Measurements from ENCODE around the gene PAGE4.
A peak's percentile ranks its signal among the peaks of the same experiment; 100 is the strongest.

PAGE4 gene

DNA sequence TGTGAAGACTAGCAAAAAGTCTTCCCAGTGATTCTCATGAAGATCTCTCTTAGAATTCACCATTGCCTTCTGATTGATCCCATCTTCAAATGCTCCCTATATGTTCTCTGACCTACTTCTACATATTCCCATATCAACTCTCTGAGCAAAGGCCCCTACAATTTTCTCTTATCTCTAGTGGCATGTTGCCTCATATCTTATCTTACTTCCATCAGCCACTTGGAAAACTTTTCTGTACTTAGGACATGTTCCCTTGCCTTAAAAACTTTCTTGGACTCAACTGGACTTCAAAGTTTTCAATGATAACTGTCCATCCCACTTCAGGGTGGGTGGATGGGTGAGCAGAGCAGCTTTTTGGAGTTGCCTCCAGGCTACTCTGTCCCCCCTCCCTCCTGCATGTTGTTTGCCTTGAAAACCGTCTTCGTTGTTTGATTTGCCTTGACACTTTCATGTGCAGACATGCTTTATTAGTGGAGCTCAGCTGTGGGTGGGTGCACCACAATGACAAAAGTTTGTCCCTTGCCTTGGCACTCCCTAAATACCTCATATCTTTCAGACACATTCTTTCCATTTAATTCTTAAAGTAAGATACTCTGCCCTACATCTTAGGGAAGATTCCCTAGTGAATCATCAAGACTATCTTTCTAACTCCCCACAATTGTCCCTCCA is 31.9 kb downstream of the PAGE4 start:
- no peak overlapping the region for H3K4me3 ChIP-seq (ENCODE audit: insufficient read depth, low read depth, low read length)
- H3K4me1 ChIP-seq (ENCODE audit: control insufficient read depth, insufficient read depth, low read length): no peaks in the 10 kb centered on the region
- no peak overlapping the region for H3K27ac ChIP-seq (ENCODE audit: insufficient read depth, low read depth, low read length, poor library complexity, severe bottlenecking)
- 85 to 91% methylated on average over 2 of the region's 2 CpGs for WGBS, 2 experiments
- H3K27me3 ChIP-seq (ENCODE audit: control insufficient read depth, insufficient read depth, low read length, poor library complexity, severe bottlenecking): no peaks in the 10 kb centered on the region
- H3K9me3 ChIP-seq (ENCODE audit: control insufficient read depth, low read length): no peaks in the 10 kb centered on the region
- no peaks in the 10 kb centered on the region for H3K36me3 ChIP-seq (ENCODE audit: control insufficient read depth, insufficient read depth, low read length)

DNA sequence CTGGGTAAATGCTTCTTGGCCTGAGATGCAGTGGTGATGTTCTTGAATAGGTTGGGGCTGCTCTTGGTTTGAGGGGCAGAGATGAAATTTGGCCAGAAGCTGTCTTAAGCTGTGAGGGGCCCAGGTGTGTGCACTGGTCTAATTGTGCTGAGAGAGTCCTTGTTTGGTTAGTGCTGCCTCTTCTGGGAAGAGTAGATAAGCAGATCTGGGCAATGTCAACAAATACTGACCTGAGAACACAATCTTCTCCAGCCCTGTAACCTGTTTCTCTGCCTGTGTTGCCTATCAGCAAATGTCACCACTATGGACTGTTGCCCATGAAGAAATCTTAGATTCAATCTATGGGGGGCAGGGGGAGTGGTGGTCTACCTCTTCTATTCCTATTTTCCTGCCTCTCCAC is 33.0 kb downstream of the PAGE4 start:
- no peaks in the 10 kb centered on the region for H3K27me3 ChIP-seq (ENCODE audit: control insufficient read depth, insufficient read depth, low read length, poor library complexity, severe bottlenecking)
- no peak overlapping the region for H3K27ac ChIP-seq (ENCODE audit: insufficient read depth, low read depth, low read length, poor library complexity, severe bottlenecking)
- H3K4me1 ChIP-seq (ENCODE audit: control insufficient read depth, insufficient read depth, low read length): no peaks in the 10 kb centered on the region
- no peaks in the 10 kb centered on the region for H3K36me3 ChIP-seq (ENCODE audit: control insufficient read depth, insufficient read depth, low read length)
- H3K4me3 ChIP-seq (ENCODE audit: insufficient read depth, low read depth, low read length): no peak overlapping the region
- H3K9me3 ChIP-seq (ENCODE audit: control insufficient read depth, low read length): no peaks in the 10 kb centered on the region

DNA sequence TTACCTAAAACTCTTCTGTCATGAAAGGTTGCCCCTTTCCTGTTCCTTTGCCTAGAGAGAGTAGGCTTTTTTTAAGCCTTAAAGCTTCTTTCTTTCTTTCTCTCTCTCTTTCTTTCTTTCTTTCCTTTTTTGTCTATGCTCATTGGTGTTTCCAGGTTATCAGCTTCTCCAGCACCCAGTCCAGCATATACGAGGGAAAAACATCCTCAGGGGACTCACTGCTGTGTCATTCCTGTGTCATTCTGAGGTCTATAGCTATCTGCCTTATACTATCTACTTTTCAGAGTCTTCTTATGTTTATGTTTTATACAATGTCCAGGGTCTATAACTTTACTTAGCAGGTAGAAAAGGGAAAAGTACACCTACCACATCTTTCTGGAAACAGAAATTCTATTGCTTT is 39.6 kb downstream of the PAGE4 start:
- Histone ChIP-seq H3K27me3 (ENCODE audit: control insufficient read depth, insufficient read depth, low read length, poor library complexity, severe bottlenecking) (no peaks in the 10 kb centered on the region), H3K4me3 (ENCODE audit: insufficient read depth, low read depth, low read length) (no peak overlapping the region), H3K27ac (ENCODE audit: insufficient read depth, low read depth, low read length, poor library complexity, severe bottlenecking) (no peak overlapping the region), H3K9me3 (ENCODE audit: control insufficient read depth, low read length) (no peaks in the 10 kb centered on the region), H3K36me3 (ENCODE audit: control insufficient read depth, insufficient read depth, low read length) (no peaks in the 10 kb centered on the region), H3K4me1 (ENCODE audit: control insufficient read depth, insufficient read depth, low read length) (no peaks in the 10 kb centered on the region)
- WGBS, 2 experiments: 91 to 93% methylated on average over 1 of the region's 1 CpG

DNA sequence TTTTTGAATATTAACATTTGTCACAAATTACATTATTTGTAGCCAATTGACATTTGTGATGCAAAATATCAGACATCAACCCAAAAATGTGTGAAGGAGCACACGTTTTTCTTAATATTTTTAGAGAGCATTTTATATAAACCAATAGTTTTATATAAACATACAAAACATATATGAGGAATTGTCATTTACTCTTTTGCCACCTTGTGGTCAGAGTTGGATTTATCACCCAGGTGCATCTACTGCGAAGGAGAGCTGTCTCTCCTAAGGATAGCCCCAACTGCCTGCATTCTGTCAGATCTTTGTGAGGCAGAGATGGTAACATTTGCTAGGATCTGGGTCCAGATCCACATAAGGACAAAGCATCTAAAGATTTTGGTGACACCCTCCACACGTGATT is 47.6 kb downstream of the PAGE4 start:
- no peaks in the 10 kb centered on the region for H3K4me1 ChIP-seq (ENCODE audit: control insufficient read depth, insufficient read depth, low read length)
- H3K27ac ChIP-seq (ENCODE audit: insufficient read depth, low read depth, low read length, poor library complexity, severe bottlenecking): no peak overlapping the region
- H3K27me3 ChIP-seq (ENCODE audit: control insufficient read depth, insufficient read depth, low read length, poor library complexity, severe bottlenecking): no peaks in the 10 kb centered on the region
- WGBS, 2 experiments: 4 to 10% methylated on average over 2 of the region's 3 CpGs
- no peaks in the 10 kb centered on the region for H3K9me3 ChIP-seq (ENCODE audit: control insufficient read depth, low read length)
- H3K36me3 ChIP-seq (ENCODE audit: control insufficient read depth, insufficient read depth, low read length): no peaks in the 10 kb centered on the region
- no peak overlapping the region for H3K4me3 ChIP-seq (ENCODE audit: insufficient read depth, low read depth, low read length)

DNA sequence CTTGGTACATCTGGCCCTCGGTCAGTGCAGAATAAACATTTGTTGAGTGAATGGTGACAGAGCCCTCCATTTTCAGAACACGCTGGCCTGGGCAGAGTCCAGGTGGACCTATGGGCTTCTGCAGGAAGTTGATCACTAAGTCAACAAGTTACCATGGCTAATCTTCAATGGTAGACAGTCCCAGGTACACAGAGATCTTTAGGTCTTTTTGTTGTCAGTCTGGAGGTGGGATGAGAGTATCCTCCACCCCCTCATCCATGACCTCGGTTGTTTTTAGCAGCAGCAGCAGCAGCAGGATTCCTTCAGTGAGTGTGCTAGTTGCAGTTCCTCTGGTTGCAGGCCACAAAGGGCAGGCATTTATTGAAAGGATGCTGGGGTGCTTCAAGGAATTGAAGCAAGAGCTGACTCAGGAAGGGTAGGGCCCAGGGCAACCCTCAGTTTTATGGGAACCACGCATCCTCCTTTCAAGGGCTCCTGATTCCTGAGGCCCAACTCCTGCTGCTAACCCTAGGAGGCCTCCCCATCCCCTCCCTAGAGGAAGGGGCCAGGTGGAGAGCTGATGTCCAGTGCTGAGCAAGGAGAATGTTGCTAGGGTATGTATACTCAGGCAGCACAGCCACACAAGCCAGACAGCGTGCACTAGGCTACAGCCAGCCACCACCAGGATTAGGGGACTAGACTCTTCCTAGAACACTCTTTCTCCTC is 48.4 kb downstream of the PAGE4 start:
- no peaks in the 10 kb centered on the region for H3K27me3 ChIP-seq (ENCODE audit: control insufficient read depth, insufficient read depth, low read length, poor library complexity, severe bottlenecking)
- WGBS, 2 experiments: 87 to 88% methylated on average over 4 to 5 of the region's 5 CpGs
- no peak overlapping the region for H3K27ac ChIP-seq (ENCODE audit: insufficient read depth, low read depth, low read length, poor library complexity, severe bottlenecking)
- no peaks in the 10 kb centered on the region for H3K36me3 ChIP-seq (ENCODE audit: control insufficient read depth, insufficient read depth, low read length)
- H3K4me3 ChIP-seq (ENCODE audit: insufficient read depth, low read depth, low read length): no peak overlapping the region
- no peaks in the 10 kb centered on the region for H3K9me3 ChIP-seq (ENCODE audit: control insufficient read depth, low read length)
- H3K4me1 ChIP-seq (ENCODE audit: control insufficient read depth, insufficient read depth, low read length): no peaks in the 10 kb centered on the region

DNA sequence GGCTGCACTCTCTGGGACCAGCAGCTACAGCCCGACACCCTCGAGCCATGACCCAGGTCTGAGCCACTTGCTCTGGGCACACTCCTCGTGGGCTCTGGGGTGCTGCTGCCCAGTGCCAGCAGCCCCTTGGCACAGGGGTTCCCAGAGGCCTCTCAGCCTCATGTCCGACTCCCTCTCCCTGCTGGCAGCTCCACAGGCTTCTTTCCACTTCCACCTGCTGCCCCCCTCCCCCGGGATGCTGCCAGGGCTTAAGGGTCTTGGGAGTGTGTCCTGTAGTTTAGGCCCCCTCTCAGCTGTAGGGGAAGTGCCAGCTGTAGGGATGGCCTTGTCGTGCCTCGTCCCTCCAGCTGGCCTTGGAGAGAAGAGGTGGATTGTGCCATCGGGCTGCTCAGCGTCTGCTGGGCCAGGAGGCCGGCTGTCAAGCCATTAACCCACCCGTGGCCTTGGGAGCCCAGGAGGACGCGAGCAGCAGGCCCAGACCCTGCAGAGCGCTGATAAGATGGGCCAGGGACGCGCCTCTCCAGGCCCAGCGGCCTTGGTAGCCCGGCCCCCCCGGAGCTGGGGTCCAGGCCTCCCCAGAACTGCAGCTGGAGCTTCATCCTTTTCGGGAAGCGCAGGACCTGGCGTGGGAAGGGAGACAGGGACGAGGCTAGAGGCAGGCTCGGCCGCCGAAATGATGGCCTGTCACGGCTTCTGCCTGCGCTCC is 49.2 kb downstream of the PAGE4 start:
- Histone ChIP-seq H3K27me3 (ENCODE audit: control insufficient read depth, insufficient read depth, low read length, poor library complexity, severe bottlenecking) (no peaks in the 10 kb centered on the region), H3K9me3 (ENCODE audit: control insufficient read depth, low read length) (no peaks in the 10 kb centered on the region), H3K4me1 (ENCODE audit: control insufficient read depth, insufficient read depth, low read length) (no peaks in the 10 kb centered on the region), H3K36me3 (ENCODE audit: control insufficient read depth, insufficient read depth, low read length) (no peaks in the 10 kb centered on the region), H3K4me3 (ENCODE audit: insufficient read depth, low read depth, low read length) (peak overlapping the region; percentile 45), H3K27ac (ENCODE audit: insufficient read depth, low read depth, low read length, poor library complexity, severe bottlenecking) (no peak overlapping the region)
- WGBS, 2 experiments: 30 to 31% methylated on average over 27 to 28 of the region's 28 CpGs

DNA sequence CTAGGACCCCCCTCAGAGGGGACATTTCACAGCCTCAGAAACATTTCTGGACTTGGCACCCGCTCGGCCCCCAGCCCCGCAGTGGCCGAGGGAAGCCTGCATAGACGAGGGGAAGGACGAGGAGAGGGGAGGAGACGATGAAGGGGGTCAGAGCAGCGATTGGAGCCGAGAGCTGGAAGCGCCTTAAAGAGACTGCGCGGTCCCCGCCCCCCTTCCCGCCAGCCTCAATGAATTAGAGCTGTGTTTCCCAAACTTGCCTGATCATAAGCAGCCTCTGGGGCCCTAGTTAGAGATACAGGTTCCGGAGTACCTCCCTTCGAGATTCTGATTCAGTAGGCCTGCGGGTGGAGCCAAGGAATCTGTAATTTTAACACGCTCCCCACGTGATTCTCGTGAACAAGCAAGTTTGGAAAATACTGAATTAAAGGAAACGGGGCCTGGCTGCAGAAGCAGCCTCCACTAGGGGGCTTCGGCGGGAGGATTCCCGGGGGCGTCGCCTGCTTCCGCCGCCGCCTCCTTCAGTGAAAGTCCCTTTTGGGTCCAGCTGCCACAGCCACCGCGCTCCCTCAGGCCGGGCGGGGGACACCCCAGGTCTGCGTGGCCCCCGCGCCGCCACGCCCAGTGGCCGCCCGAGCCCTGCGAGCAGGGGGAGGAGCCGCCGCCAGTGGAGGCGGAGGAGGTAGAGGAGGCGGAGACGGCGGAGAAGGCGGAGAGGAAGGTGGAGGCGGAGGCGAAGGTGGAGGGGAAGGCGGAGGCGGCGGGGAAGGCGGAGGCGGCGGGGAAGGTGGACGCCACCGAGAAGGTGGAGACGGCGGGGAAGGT is 49.9 kb downstream of the PAGE4 start, which contains the start of gene USP27X:
USP27X (plus strand) TSS at position 651 of the 822 bp plus-strand sequence. CDS start 824 bp downstream, outside the sequence.
- Histone ChIP-seq H3K27ac (ENCODE audit: insufficient read depth, low read depth, low read length, poor library complexity, severe bottlenecking) (peak within 1 kb of the TSS; percentile 63), H3K36me3 (ENCODE audit: control insufficient read depth, insufficient read depth, low read length) (no peaks in the 10 kb centered on the region), H3K9me3 (ENCODE audit: control insufficient read depth, low read length) (no peaks in the 10 kb centered on the region), H3K4me3 (ENCODE audit: insufficient read depth, low read depth, low read length) (peak within 1 kb of the TSS; percentile 45), H3K4me1 (ENCODE audit: control insufficient read depth, insufficient read depth, low read length) (no peaks in the 10 kb centered on the region), H3K27me3 (ENCODE audit: control insufficient read depth, insufficient read depth, low read length, poor library complexity, severe bottlenecking) (no peaks in the 10 kb centered on the region)
- 1% methylated on average over 59 to 60 of the region's 60 CpGs for WGBS, 2 experiments

DNA sequence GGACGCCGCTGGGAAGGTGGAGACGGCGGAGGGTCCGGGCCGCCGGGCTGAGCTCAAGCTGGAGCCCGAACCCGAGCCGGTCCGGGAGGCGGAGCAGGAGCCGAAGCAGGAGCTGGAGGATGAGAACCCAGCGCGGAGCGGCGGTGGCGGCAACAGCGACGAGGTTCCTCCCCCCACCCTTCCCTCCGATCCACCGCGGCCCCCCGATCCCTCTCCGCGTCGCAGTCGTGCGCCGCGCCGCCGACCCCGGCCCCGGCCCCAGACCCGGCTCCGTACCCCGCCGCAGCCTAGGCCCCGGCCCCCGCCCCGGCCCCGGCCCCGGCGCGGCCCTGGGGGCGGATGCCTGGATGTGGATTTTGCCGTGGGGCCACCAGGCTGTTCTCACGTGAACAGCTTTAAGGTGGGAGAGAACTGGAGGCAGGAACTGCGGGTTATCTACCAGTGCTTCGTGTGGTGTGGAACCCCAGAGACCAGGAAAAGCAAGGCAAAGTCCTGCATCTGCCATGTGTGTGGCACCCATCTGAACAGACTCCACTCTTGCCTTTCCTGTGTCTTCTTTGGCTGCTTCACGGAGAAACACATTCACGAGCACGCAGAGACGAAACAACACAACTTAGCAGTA is 50.7 kb downstream of the PAGE4 start:
- 5 to 6% methylated on average over 51 to 55 of the region's 55 CpGs for WGBS, 2 experiments
- H3K27ac ChIP-seq (ENCODE audit: insufficient read depth, low read depth, low read length, poor library complexity, severe bottlenecking): no peak overlapping the region
- H3K9me3 ChIP-seq (ENCODE audit: control insufficient read depth, low read length): no peaks in the 10 kb centered on the region

DNA sequence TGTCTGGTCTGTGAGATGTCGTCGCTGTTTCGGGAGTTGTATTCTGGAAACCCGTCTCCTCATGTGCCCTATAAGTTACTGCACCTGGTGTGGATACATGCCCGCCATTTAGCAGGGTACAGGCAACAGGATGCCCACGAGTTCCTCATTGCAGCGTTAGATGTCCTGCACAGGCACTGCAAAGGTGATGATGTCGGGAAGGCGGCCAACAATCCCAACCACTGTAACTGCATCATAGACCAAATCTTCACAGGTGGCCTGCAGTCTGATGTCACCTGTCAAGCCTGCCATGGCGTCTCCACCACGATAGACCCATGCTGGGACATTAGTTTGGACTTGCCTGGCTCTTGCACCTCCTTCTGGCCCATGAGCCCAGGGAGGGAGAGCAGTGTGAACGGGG is 51.6 kb downstream of the PAGE4 start:
- H3K4me1 ChIP-seq (ENCODE audit: control insufficient read depth, insufficient read depth, low read length): no peaks in the 10 kb centered on the region
- WGBS, 2 experiments: 91 to 94% methylated on average over 12 of the region's 12 CpGs
- no peaks in the 10 kb centered on the region for H3K36me3 ChIP-seq (ENCODE audit: control insufficient read depth, insufficient read depth, low read length)
- no peak overlapping the region for H3K27ac ChIP-seq (ENCODE audit: insufficient read depth, low read depth, low read length, poor library complexity, severe bottlenecking)
- H3K9me3 ChIP-seq (ENCODE audit: control insufficient read depth, low read length): no peaks in the 10 kb centered on the region
- no peak overlapping the region for H3K4me3 ChIP-seq (ENCODE audit: insufficient read depth, low read depth, low read length)
- no peaks in the 10 kb centered on the region for H3K27me3 ChIP-seq (ENCODE audit: control insufficient read depth, insufficient read depth, low read length, poor library complexity, severe bottlenecking)

More for the DNA sequence above, 50.7 kb downstream of the PAGE4 start:
- Histone ChIP-seq H3K27me3 (ENCODE audit: control insufficient read depth, insufficient read depth, low read length, poor library complexity, severe bottlenecking) (no peaks in the 10 kb centered on the region), H3K36me3 (ENCODE audit: control insufficient read depth, insufficient read depth, low read length) (no peaks in the 10 kb centered on the region), H3K4me1 (ENCODE audit: control insufficient read depth, insufficient read depth, low read length) (no peaks in the 10 kb centered on the region), H3K4me3 (ENCODE audit: insufficient read depth, low read depth, low read length) (peak overlapping the region; percentile 45)

All from ectodermal cell (in vitro differentiated cells).